GM12875 (cell line): ENCODE data around the gene ATG9A.

Experiments used
- H3K4me3 ChIP-seq: one replicate; pipeline ENCODE4 v1.5.1; 2011; ENCODE audit warnings: low read depth, low read length, control low read depth
- TF ChIP-seq, protein P1 (sequence below): IDR thresholded peaks from 2 replicates; pipeline ENCODE4 v1.5.1; 2011; ENCODE audit warnings: low read depth, mild to moderate bottlenecking, control low read depth, inconsistent platforms, low read length, moderate library complexity, borderline replicate concordance; ENCODE audit not compliant: insufficient read depth

ATG9A gene

DNA sequence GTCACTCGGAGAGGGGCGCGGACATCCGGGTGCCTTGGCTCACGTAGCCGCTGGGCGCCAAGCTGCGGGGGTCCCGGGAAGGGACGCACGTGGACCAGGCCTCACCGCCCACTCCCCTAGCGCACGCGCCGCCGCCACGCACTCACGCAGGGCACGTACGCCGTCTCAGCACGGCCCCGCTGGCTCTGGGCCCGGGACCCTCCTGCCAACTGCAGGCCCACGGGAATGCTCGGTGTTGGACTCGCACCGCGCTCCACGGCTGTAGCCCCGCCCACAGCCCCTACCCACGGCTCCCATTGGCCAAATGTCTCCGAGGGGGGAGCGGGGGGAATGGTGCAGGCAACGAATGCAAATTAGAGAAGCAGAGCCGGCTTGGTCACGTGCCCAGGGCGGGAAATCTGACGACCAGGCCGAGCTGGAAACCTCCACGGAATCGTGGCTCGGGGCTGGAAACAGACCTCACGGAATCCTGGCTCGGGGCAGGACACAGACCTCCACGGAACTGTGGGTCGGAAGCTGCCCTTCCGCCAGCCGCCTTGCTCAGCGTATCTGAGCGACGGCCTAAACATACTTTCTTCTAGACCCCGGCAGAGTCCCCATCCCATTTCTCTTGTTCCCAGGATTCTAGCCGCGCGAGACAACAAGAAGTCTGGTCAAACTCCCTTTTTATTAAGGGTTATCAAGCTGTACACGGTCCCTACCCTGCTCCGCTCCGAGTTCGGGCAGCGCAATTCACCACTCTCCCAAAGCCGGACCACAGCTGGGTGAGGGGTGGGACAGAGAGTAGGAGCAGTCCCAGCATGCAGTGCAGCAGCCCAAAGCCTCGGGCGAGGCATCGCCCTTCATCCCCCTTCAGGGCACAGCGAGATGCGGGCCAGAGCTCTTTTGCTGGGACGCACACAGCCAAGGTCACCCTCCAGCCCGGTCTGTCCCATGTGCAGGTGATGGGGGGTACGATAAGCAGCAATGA is 10.4 kb downstream of the ATG9A start, which contains the start of gene ABCB6:
ABCB6 (minus strand) TSS at position 227 of the 970 bp plus-strand sequence. CDS start 285 bp downstream, outside the sequence.
- H3K4me3 ChIP-seq = peak within 1 kb of the TSS; percentile 56
- TF ChIP-seq, protein P1, sequence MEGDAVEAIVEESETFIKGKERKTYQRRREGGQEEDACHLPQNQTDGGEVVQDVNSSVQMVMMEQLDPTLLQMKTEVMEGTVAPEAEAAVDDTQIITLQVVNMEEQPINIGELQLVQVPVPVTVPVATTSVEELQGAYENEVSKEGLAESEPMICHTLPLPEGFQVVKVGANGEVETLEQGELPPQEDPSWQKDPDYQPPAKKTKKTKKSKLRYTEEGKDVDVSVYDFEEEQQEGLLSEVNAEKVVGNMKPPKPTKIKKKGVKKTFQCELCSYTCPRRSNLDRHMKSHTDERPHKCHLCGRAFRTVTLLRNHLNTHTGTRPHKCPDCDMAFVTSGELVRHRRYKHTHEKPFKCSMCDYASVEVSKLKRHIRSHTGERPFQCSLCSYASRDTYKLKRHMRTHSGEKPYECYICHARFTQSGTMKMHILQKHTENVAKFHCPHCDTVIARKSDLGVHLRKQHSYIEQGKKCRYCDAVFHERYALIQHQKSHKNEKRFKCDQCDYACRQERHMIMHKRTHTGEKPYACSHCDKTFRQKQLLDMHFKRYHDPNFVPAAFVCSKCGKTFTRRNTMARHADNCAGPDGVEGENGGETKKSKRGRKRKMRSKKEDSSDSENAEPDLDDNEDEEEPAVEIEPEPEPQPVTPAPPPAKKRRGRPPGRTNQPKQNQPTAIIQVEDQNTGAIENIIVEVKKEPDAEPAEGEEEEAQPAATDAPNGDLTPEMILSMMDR = no peak

DNA sequence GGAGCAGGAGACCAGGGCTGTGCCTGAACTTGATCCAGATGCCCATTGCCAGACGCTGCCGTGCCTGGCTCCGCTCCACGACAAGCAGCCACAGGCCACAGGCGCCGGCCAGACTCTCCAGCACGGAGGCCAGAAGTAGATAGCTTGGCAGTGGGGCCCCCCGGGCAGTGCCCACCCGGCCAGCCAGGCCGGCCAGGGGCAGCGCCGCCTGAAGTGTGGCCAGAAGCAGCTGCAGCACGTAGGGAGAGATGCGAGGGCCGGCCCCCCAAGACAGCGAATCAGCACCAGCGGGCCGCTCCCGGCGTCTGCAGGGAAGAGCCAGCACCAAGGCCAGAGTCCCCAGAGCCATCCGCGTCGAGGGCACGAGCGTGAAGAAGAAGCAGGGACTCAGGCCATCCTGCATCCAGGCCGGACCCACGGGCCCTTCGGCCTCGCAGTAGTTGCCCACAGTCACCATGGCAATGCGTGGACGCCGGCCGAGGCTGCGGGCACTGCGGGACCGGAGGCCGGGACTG is 11.2 kb downstream of the ATG9A start:
- TF ChIP-seq, protein P1 = no peak
- peak overlapping the region; percentile 56 for H3K4me3 ChIP-seq

DNA sequence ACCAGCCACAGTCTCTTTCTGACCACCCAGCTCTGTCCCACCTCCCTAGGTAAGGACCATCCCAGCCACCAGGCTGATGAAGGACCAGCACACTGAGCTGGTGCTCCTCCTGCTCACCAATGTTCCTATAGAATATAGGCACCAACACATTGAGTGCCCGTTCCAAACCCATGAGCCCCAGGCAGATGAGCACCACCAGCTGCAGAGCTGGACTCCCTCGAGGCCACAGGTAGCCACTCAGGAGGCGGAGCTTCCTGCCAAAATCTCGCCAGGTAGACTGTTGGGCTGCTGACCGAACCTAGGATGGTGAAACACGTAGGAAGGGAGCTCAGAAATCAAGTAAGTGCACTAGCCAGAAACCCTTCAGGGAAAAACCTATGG is 12.9 kb downstream of the ATG9A start:
- TF ChIP-seq, protein P1 = no peak
- no peak overlapping the region for H3K4me3 ChIP-seq

DNA sequence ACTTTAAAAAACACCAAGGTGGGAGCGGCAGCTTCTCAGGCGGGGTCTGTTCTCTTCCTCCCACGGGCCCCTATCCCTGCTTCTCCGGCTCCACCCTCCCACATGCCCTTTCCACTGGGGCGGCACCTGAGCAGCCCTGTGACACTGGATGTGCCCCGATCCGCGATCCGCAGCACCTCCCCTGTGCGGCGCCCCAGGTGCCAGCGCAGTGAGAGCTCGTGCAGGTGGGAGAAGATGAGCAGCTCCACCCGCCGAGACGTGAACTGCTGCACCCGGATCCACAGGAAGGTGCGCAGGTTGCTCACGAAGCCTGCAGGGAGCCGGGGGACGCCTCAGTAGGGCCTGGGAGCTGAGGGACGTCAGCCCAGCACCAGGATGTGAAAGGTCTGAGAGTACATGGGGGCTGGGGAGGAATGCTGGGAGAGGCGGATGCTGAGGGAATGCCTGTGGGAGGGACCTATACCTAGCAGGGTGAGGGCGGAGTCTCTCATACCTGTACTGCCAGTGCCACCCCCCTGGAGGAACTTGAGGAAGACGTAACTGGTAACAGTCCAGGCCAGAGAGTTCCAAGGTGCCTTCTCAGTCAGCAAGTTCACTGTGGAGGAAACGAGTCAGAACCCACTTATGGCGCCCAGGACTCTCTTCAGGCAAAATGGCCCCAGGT is 13.4 kb downstream of the ATG9A start:
- no peak overlapping the region for H3K4me3 ChIP-seq
- TF ChIP-seq, protein P1 = no peak

DNA sequence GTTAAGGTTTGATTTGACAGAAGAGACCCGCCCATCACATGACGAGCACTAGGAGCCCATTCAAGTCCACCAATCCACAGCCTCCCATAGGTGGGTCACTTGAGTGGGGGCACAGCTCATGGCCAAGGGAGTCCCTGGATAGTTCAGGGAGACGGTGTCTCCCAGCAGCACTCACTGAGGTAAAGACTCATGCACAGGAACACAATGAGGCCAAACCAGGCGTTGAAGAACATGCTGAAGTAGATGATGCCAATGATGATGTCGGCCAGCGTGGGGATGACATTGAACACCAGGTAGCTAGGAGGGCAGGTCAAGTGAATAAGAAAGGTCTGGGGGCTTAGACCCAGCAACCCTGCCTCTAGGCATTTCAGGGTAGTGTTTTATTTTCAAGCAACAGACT is 14.7 kb downstream of the ATG9A start:
- TF ChIP-seq, protein P1 = no peak
- no peak overlapping the region for H3K4me3 ChIP-seq

DNA sequence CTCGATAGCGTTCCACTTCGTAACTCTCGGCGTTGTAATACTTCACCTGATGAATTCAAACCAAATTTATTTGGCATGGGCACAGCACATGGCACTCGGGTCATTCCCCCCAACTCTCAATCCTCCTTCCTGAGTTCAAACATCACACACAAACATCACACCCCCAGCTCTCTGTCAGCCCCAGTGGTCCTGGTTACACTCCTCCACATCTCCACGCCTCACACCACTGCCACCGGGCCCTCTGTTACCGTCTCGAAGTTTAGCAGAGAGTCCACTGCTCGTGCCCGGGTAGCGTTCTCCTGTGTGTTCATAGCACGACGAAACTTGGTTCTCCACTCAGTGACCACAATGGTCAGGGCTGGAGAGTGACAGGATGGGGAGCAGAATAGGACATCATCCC is 15.3 kb downstream of the ATG9A start:
- TF ChIP-seq, protein P1 = no peak
- H3K4me3 ChIP-seq = no peak overlapping the region
